HG03159 (cell line): ENCODE measurements around the gene EGFL7.

Experiments
- ATAC-seq: cut with Tn5 transposase; IDR thresholded peaks from one replicate; pipeline ENCODE4 v1.9.1; 2021; ENCODE audit warnings: mild to moderate bottlenecking, moderate library complexity; ENCODE audit not compliant: unreplicated experiment

The EGFL7 gene

GRCh38 chr9:136643596-136644342 is 18.9 kb upstream of the EGFL7 start:
- ATAC-seq: no peak

GRCh38 chr9:136644343-136644592 is 18.4 kb upstream of the EGFL7 start:
- no peak for ATAC-seq

- ATAC-seq: no peak
These were observed 17.9 kb upstream of the EGFL7 start for GRCh38 chr9:136644593-136645351.

GRCh38 chr9:136645352-136645902 is 17.3 kb upstream of the EGFL7 start:
- no peak for ATAC-seq

GRCh38 chr9:136645903-136646754 is 16.6 kb upstream of the EGFL7 start:
- no peak for ATAC-seq

DNA sequence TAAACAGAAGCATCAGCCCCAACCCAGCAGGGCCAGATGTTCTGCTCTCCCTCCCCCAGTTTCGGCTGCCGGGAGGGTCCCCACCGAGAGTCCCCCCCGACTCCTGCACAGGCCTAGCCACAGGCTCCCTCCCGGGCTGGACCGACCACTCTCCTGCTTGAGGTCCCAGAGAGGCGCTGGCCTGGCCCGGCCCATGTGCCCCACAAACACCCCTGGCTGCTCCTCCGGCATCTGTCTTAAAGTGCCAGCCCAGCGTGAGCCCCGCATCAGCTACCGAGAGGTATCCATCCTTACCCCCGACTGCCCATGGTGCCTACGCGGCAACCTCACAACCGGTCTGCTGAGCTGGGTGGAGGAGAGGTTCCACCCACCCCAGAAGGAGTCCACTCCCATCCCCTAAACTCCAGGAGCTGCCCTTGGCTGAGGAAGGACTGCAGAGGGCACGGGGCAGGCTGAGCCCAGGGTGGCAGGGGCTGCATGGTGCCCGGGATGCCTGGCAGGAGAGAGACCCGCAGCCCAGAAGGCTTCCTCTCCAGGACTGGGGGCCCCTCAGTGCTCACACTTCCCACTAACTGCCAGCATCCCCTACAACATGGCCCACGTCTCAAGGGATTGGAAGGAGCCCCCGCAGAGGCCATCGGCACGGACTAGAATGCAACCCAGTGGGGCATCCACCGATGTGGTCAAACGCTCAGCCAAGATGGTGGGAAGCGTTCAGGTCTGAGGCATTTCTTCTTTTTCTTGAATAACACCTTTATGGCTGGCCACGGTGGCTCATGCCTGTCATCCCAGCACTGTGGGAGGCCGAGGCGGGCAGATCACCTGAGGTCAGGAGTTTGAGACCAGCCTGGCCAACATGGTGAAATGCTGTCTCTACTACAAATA is 15.6 kb upstream of the EGFL7 start:
- ATAC-seq: no peak

DNA sequence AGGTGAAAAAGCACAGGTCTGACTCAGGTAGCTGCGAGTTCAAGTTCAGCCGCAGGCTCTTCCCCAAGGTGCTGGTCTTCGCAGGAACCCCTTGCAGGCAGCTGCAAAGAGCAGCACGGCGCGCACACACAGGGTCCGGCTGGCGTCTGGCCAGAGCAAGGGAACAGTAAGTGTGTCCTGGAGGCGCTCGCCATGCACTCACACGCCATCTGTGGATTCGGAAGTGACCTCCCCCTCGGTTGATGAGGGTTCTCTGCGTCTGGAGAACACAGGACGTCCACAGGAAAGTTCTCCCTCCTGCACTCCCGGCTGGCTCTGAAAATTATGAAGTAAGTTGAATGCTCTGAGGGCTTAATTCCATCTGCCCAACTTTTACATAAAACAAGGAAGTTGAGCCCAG is 14.0 kb upstream of the EGFL7 start:
- no peak for ATAC-seq

- no peak for ATAC-seq
These were observed 12.7 kb upstream of the EGFL7 start for GRCh38 chr9:136650021-136650420.

- ATAC-seq: no peak
These were observed 12.1 kb upstream of the EGFL7 start for GRCh38 chr9:136650648-136651047.

- no peak for ATAC-seq
These were observed 10.9 kb upstream of the EGFL7 start for GRCh38 chr9:136651860-136652259.

DNA sequence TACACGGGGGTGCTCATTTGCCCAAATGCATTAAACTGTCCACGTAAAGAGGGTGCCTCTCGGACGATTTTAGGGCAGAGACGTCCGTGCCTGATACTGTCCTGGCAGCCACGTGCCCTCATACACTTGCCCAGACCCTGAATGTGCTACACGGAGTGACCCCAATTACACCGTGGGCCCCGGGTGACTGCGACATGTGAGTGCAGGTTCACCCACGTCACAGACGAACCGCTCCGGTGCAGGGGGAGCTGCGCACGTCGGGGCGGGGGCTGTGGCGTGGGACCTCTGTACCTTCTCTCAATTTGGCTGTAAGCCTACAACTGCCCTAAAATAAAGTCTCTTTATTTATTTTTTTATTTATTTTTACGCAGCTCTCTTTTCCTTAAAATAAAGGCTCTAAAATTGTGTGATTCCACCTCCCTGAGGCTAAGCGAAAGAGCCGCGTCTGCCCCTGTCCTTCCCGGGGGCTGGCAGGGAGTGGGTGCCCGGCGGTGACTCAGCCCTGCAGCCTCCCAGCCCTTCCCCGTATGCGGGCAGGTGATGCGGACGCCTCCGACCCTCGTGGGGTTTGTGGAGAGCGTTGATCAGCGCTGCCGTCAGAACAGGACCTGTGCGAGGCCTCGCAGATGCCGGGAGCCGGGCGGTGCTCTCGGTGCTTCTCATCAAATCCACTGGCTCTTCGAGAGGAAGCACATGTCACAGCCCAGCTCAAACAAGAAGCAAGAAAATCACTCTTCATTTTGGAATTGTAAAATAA is 9.2 kb upstream of the EGFL7 start:
- no peak for ATAC-seq

GRCh38 chr9:136654820-136655535 is 7.7 kb upstream of the EGFL7 start:
- ATAC-seq: no peak

DNA sequence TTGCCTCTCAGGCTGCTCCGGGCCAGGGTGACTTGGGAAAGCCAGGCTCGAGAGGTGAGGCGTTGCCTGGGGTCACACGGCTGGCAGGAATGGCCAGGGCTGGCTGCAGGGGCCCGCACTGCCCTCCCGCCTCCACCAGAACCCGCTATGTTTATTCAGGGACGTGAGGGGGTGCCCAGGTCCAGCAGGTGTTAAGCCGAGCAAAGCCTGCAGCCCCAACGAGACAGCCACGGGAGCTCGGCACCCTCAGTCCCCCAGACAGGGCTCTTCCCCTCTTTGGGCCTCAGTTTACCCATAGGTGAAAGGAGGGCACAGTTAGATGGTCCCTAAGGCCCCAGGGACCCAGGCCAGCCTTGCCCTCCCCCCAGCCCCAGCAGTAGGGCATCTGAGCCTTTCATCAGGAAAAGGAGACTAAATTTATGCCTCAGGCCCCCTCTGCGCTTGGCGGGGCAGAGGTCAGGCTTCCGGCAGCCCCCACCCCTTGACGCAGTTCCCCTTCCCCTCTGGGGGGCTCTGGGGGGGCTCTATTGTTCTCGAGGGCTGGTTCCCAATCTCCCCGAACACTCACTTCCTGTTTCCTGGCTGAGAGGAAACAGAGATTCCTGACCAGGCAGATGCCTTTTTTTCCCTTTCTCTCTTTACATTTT is 7.1 kb upstream of the EGFL7 start:
- no peak for ATAC-seq

DNA sequence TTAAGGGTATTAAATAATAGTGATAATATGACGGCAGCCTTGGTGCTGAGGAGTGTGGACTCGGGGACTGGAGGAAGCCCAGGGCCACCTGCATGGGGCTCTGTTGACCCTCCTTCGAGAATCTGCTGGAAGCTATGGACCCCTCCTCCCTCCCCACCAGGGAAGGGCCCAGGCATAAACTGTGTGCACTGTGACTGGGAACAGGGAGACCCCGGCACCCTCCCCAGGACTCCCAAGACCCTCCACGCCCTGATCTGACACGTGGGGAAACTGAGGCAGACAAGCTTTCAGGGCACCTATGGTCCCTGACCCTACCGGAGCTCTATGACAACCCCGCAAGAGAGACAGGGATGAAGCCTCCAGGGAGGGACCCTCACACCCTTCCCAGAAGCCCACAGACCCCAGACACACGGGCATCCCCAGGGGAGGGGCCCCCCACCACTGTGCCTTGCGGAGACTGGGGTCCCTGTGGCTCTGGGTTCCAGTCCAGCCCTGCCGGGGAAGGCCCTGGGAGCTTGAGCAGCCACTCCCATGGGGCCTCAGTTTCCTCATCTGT is 6.5 kb upstream of the EGFL7 start:
- ATAC-seq: no peak

DNA sequence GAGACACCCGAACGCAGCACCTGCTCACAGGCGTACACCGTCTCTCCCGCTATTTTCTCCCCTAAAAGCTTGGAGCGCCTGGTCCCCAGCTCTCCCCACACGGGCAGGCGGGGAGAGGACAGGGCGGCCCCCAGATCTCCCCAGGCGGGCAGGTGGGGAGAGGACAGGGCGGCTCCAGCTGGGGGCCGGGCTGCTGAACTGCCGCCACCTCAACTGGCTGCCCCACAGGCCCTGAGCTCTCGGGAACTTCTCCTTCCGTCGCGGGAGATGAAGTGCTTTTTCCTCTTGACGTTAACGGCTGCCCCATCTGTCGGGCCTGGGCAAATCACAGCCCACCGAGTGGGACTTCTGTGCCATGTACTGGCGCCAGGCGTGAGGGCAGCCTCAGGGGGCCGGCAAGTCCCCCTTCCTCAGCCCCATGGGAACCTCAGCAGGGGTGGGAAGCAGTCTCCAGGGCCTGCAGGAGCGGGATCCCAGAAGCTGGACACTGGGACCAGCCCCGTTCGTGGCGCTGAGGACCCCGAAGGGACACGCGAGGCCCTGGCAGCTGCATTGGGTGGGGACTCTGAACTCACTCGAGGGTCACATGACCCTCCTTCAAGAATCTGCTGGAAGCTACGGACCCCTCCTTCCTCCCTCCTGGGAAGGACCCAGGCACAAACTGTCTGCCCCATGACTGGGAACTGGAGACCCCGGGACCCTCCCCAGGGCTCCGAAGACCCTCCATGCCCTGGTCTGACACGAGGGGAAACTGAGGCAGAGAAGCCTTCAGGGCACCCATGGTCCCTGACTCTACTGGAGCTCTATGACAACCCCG is 5.7 kb upstream of the EGFL7 start:
- no peak for ATAC-seq

- no peak for ATAC-seq
These were observed 4.5 kb upstream of the EGFL7 start for GRCh38 chr9:136657974-136658848.
